Mucosa of descending colon (tissue), 3 donors: ENCODE measurements around the gene CDC5L. TPM values are rescaled to one million over a fixed set of nuclear protein-coding genes. Genes with fewer than 3 reads are reported as not detected.
A peak's percentile ranks its signal among the peaks of the same experiment; 100 is the strongest.

Experiments used
- ATAC-seq: fragments of 200-7000 bp; cut with Tn5 transposase; one replicate; pipeline ENCODE4 v1.9.1; 2020; ENCODE audit warnings: mild to moderate bottlenecking, moderate library complexity
- DNase-seq, 3 donors: peaks; one replicate each; pipeline ENCODE4 v3.0.0-alpha.2; 2020
- H3K36me3 ChIP-seq: fragments of 200-600 bp; one replicate; pipeline ENCODE4 v1.8.0; 2021; ENCODE audit warnings: low read depth, mild to moderate bottlenecking
- H3K4me1 ChIP-seq: fragments of 200-600 bp; one replicate; pipeline ENCODE4 v1.8.0; 2021; ENCODE audit warnings: low read depth, mild to moderate bottlenecking
- H3K4me3 ChIP-seq: fragments of 200-600 bp; one replicate; pipeline ENCODE4 v1.8.0; 2021; ENCODE audit warnings: mild to moderate bottlenecking
- H3K9me3 ChIP-seq: fragments of 200-600 bp; one replicate; pipeline ENCODE4 v1.8.0; 2021; ENCODE audit warnings: mild to moderate bottlenecking
- intact Hi-C, 2 donors: fragments of 100-400 bp; cut with DNase I in 1 of 2; cut with micrococcal nuclease in 1 of 2; formaldehyde crosslinking; loops; one replicate each; pipeline versions ENCODE4 v1.11.0 to v1.11.1; 2022; cut with DNase I, micrococcal nuclease
- total RNA-seq, 3 donors: library from RNA; stranded (reverse); fragmentation: NEBNext Ultra II Directional in 2 of 3; extraction: Animal tissue kit (Norgen Biotek cat#: 25700) in 2 of 3; gene quantifications; one replicate each; pipeline versions ENCODE4 v1.2.1 to v1.2.4, GENCODE V29; 2021 to 2023
- TF ChIP-seq, protein P1 (sequence below): fragments of 200-600 bp; IDR thresholded peaks from one replicate; pipeline ENCODE4 v1.8.0; 2022; ENCODE audit warnings: antibody characterized with exemption, mild to moderate bottlenecking
- donor health status: DM: no; HTN: no; CAD: no; lungs with moderate emphysema.
- donor health status: DM: no; HTN: no; CAD: no.
- donor health status: DM: no; HTN: yes; CAD: no.

CDC5L gene
- total RNA-seq, 3 donors from 2014 or later, result 16.9 to 20.7 (median 17.8) TPM

DNA sequence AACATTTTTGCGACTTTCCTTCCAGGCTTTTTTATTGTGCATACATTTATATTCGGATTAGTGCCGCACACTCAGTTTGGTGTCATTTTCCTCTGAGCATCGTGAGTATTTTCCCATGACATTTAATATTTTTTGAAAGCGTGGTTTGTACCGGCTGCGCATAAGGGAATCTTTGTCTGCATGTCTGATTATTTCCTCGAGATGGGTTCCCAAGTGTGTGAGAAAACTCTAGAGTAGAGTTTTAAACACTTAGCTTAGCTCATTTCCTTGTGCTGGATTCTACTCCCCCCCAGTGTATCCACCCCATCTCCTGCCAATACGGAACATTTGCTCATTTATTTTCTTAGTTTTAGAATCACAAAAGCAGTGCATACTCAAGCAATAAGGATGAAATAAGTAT lies 94.3 kb downstream of the CDC5L start:
- intact Hi-C loops, result no loop called here
- no peak for ATAC-seq
- TF ChIP-seq, protein P1, sequence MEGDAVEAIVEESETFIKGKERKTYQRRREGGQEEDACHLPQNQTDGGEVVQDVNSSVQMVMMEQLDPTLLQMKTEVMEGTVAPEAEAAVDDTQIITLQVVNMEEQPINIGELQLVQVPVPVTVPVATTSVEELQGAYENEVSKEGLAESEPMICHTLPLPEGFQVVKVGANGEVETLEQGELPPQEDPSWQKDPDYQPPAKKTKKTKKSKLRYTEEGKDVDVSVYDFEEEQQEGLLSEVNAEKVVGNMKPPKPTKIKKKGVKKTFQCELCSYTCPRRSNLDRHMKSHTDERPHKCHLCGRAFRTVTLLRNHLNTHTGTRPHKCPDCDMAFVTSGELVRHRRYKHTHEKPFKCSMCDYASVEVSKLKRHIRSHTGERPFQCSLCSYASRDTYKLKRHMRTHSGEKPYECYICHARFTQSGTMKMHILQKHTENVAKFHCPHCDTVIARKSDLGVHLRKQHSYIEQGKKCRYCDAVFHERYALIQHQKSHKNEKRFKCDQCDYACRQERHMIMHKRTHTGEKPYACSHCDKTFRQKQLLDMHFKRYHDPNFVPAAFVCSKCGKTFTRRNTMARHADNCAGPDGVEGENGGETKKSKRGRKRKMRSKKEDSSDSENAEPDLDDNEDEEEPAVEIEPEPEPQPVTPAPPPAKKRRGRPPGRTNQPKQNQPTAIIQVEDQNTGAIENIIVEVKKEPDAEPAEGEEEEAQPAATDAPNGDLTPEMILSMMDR, result no peak

DNA sequence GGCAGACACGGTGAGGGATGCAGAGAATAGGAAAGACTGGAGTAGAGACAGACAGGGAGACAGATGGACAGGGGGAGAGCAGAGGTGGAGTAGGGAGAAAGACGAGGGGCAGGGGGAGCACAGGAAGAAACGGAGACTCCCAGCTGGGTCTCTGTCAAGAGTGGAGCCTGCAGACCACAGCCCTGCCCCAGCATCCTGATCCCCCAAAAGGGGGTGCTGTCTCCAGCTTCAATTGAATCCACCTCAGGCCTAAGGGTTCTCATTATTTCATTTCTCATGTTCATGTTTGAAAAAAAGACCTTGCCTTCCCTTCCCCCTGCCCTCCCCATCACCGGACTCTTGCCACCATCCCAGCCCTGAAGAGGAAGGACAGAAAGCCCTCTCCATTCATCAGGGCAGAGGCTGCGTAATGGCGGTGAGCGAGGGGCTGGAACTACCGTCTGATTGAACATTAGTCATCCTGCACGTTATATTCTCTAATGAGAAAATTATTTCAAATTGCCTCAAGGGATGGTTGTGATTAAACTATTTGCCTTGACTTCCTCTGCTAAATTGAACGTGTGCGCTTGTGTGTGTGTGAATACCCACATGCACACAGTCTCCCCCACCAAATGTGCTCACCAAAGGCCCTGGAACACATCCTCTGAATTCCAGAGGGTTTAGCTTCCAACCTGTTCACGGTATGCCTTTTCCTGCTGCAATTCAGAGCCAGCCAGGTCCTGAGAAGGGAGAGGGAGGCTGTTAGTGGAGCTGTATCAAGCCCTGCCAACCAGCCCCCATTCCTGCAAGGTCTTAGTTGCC lies 98.3 kb downstream of the CDC5L start:
- no peaks in the 10 kb centered on the region for H3K4me1 ChIP-seq
- H3K36me3 ChIP-seq, result no peaks in the 10 kb centered on the region
- intact Hi-C loops, result no loop called here
- no peaks in the 10 kb centered on the region for H3K9me3 ChIP-seq
- H3K4me3 ChIP-seq, result no peak overlapping the region
- no peak for ATAC-seq
- TF ChIP-seq, protein P1, result no peak
- DNase-seq, result no peak

More for the DNA sequence above, 94.3 kb downstream of the CDC5L start:
- H3K9me3 ChIP-seq, result no peaks in the 10 kb centered on the region
- no peak for DNase-seq
- H3K36me3 ChIP-seq, result no peaks in the 10 kb centered on the region
- no peaks in the 10 kb centered on the region for H3K4me1 ChIP-seq
- no peak overlapping the region for H3K4me3 ChIP-seq

DNA sequence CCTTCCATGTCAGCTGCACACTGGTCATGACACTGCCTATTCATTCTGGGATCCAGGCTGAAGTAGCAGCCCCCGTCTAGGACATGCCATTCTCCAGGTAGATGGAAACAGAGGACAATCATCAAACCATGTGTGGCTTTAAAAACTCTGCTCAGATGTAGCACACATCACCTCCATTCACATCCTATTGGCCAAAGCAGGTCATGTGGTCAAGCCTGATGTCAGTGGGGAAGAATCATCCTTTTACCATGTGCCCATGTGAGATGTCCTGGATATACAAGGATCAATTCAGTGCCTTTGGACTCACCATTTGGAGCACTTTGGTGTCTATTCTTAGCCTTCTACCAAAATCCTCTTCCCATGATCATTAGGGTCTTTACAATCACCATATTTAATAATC lies 99.5 kb downstream of the CDC5L start:
- DNase-seq (no peak), ATAC-seq (no peak)
- TF ChIP-seq, protein P1, result no peak
- Histone ChIP-seq H3K9me3 (no peaks in the 10 kb centered on the region), H3K4me1 (no peaks in the 10 kb centered on the region), H3K36me3 (no peaks in the 10 kb centered on the region), H3K4me3 (no peak overlapping the region)
- intact Hi-C loops, result no loop called here

- no peak for ATAC-seq
- Histone ChIP-seq H3K9me3 (no peaks in the 10 kb centered on the region), H3K4me1 (no peaks in the 10 kb centered on the region), H3K36me3 (no peaks in the 10 kb centered on the region), H3K4me3 (no peak overlapping the region)
- no peak for DNase-seq
- TF ChIP-seq, protein P1, result no peak
- intact Hi-C loops, result no loop called here
Measured at GRCh38 chr6:44487586-44487985, 100.1 kb downstream of the CDC5L start.

DNA sequence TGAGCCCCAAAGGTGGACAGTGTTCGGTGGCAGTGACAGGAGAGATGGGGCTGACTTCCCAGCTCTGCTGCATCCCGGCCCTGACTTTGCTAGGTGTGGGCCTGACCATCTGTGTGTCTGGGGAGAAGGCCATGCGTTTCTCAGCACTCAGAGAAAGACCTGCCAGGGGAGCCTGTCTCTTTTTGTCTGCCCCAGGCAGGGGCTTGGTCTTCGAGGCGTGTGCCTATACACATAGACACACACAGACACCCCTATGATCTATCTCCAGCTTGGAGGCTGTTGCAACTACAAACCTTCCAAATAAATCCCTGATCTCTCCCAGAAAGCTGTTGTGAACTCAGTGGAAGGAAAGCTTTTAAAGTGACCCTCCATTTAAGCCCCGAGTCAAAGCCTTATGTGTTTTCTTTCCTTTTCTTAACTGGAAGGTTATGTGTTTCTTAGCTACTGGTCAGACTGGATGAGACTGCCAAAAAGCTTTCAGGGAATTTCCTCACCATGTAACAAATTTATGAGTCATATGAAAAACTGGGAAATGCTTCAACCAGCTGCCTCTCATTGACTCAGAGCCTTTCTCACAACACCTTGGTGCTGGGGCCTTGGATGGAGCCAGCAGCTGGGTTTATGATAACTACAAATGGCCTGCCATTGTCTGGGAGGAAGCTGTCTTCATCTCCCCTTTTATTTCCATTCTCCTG lies 102.6 kb downstream of the CDC5L start:
- ATAC-seq (peak; percentile 41), DNase-seq (peak in 1 of 3 donors; percentile 7)
- no peak overlapping the region for H3K4me3 ChIP-seq
- no peaks in the 10 kb centered on the region for H3K4me1 ChIP-seq
- H3K9me3 ChIP-seq, result no peaks in the 10 kb centered on the region
- H3K36me3 ChIP-seq, result no peaks in the 10 kb centered on the region
- intact Hi-C loops, result no loop called here
- TF ChIP-seq, protein P1, result no peak
